WERI-Rb-1 (cell line): ENCODE results near the gene COL4A1.

Source experiments
- DNase-seq: peaks from one replicate; pipeline ENCODE4 v3.0.0-alpha.2; 2020
- H3K27ac ChIP-seq: fragments of 250-450 bp; sonication (Bioruptor Pico); 2 replicates; pipeline ENCODE4 v1.5.1; 2020; ENCODE audit warnings: mild to moderate bottlenecking, moderate library complexity
- H3K27me3 ChIP-seq: fragments of 250-450 bp; sonication (Bioruptor Pico); 2 replicates; pipeline ENCODE4 v1.5.1; 2021; ENCODE audit warnings: mild to moderate bottlenecking, low read depth, moderate library complexity; ENCODE audit not compliant: insufficient read depth, severe bottlenecking
- H3K36me3 ChIP-seq: fragments of 250-450 bp; sonication (Bioruptor Pico); 2 replicates; pipeline ENCODE4 v1.5.1; 2020; ENCODE audit warnings: mild to moderate bottlenecking, moderate library complexity
- H3K4me3 ChIP-seq: 2 replicates; pipeline ENCODE4 v1.5.1; 2011; ENCODE audit warnings: low read depth, mild to moderate bottlenecking, control low read depth, low read length
- H3K9me3 ChIP-seq: fragments of 250-450 bp; sonication (Bioruptor Pico); 2 replicates; pipeline ENCODE4 v1.5.1; 2021; ENCODE audit warnings: mild to moderate bottlenecking, moderate library complexity; ENCODE audit not compliant: severe bottlenecking
- TF ChIP-seq, protein P1 (sequence below): IDR thresholded peaks from 2 replicates; pipeline ENCODE4 v1.5.1; 2011; ENCODE audit warnings: low read depth, mild to moderate bottlenecking, control low read depth, inconsistent platforms, low read length

Gene COL4A1

GRCh38 chr13:110150384-110151101 is 156.4 kb downstream of the COL4A1 start:
- Histone ChIP-seq H3K36me3 (no peaks in the 10 kb centered on the region), H3K4me3 (no peak overlapping the region), H3K27ac (no peak overlapping the region), H3K9me3 (no peaks in the 10 kb centered on the region), H3K27me3 (no peaks in the 10 kb centered on the region)
- TF ChIP-seq, protein P1, sequence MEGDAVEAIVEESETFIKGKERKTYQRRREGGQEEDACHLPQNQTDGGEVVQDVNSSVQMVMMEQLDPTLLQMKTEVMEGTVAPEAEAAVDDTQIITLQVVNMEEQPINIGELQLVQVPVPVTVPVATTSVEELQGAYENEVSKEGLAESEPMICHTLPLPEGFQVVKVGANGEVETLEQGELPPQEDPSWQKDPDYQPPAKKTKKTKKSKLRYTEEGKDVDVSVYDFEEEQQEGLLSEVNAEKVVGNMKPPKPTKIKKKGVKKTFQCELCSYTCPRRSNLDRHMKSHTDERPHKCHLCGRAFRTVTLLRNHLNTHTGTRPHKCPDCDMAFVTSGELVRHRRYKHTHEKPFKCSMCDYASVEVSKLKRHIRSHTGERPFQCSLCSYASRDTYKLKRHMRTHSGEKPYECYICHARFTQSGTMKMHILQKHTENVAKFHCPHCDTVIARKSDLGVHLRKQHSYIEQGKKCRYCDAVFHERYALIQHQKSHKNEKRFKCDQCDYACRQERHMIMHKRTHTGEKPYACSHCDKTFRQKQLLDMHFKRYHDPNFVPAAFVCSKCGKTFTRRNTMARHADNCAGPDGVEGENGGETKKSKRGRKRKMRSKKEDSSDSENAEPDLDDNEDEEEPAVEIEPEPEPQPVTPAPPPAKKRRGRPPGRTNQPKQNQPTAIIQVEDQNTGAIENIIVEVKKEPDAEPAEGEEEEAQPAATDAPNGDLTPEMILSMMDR, result no peak
- no peak for DNase-seq

DNA sequence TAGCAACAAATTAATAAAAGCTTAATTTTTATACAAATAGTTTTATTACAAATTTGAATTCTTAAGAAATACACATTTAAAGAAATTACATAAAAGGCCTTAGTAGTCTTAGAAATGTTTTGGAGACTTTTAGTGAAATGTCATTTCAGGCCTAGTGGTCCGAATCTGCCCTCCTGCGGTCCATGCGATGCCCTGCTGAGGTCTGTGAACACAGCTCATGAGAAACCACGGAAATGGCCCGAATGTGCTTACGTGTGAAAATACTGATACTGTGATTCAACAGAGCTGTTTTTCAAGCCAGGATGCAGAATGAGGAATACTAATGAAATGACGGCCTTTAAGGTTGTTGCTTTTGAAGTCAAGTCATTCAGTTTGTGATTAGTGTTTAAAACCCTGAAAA is 157.9 kb downstream of the COL4A1 start:
- no peak overlapping the region for H3K27ac ChIP-seq
- TF ChIP-seq, protein P1, result no peak
- H3K36me3 ChIP-seq, result no peaks in the 10 kb centered on the region
- H3K9me3 ChIP-seq, result no peaks in the 10 kb centered on the region
- no peak overlapping the region for H3K4me3 ChIP-seq
- H3K27me3 ChIP-seq, result no peaks in the 10 kb centered on the region
- DNase-seq, result no peak

GRCh38 chr13:110140099-110140498 is 166.9 kb downstream of the COL4A1 start:
- TF ChIP-seq, protein P1, result no peak
- Histone ChIP-seq H3K27me3 (no peaks in the 10 kb centered on the region), H3K27ac (no peak overlapping the region)

GRCh38 chr13:110138700-110139036 is 168.3 kb downstream of the COL4A1 start:
- DNase-seq, result no peak
- no peaks in the 10 kb centered on the region for H3K36me3 ChIP-seq
- H3K27ac ChIP-seq, result no peak overlapping the region; the same call in 1 of the 2 replicates
- H3K4me3 ChIP-seq, result peak overlapping the region; percentile 74
- no peaks in the 10 kb centered on the region for H3K27me3 ChIP-seq
- no peaks in the 10 kb centered on the region for H3K9me3 ChIP-seq
- TF ChIP-seq, protein P1, result no peak

More at GRCh38 chr13:110140099-110140498, 166.9 kb downstream of the COL4A1 start:
- DNase-seq, result no peak
- H3K9me3 ChIP-seq, result no peaks in the 10 kb centered on the region
- no peak overlapping the region for H3K4me3 ChIP-seq
- H3K36me3 ChIP-seq, result no peaks in the 10 kb centered on the region

DNA sequence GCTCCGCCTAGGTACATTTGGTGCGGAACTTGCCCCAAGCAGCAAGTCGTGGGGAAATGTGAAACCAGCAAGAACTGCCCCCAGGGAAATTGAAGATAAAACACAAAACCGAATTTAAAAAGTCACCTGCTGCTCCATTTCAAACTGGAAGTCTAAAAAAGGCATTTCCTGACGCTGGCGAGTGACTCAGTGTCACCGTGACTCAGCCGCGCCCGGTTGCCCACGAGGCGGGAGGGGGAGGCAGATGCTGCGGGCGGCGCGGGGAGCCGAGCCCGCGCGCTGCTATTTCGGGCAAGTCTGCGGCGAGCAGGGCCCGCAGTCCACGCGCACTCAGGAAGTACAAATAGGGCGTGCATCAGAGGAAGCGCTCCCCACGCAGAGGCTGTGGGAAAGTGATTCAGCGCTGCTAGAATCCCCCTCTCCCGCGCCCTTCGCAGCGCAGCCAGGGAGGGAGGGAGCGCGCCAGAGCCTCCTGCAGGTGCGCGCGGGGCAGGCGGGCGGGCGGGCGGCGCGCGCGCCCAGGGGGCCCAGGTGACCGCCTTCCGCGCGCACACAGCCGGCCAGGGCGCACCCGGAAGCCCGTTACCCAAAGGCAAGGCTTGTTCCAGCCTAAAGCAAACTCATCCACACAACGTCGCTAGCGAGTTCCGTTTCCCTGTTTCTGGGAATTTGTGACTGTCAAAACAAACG is 168.8 kb downstream of the COL4A1 start:
- H3K27me3 ChIP-seq, result no peaks in the 10 kb centered on the region
- DNase-seq, result peak; percentile 82
- no peaks in the 10 kb centered on the region for H3K36me3 ChIP-seq
- TF ChIP-seq, protein P1, result peak; percentile 48; the same call in 1 of the 2 replicates
- no peaks in the 10 kb centered on the region for H3K9me3 ChIP-seq
- peak overlapping the region; percentile 50 for H3K27ac ChIP-seq
- peak overlapping the region; percentile 74 for H3K4me3 ChIP-seq
